Superior temporal gyrus (tissue), 1 donor: Measurements from ENCODE around the gene GPC1.
A peak's percentile ranks its signal among the peaks of the same experiment; 100 is the strongest.

Source experiments
- DNase-seq: peaks from one replicate; pipeline ENCODE4 v3.0.0-alpha.2; 2016; ENCODE audit errors: extremely low spot score

Gene GPC1

GRCh38 chr2:240431271-240431660 is 4.2 kb upstream of the GPC1 start:
- no peak for DNase-seq

GRCh38 chr2:240431661-240432424 is 3.6 kb upstream of the GPC1 start:
- no peak for DNase-seq

GRCh38 chr2:240432430-240432819 is 3.0 kb upstream of the GPC1 start:
- DNase-seq: no peak

GRCh38 chr2:240432820-240433801 is 2.4 kb upstream of the GPC1 start:
- DNase-seq: no peak

- DNase-seq: no peak
Measured at GRCh38 chr2:240433973-240434727, 1.3 kb upstream of the GPC1 start.

- peak; percentile 77 for DNase-seq
Measured at GRCh38 chr2:240434728-240435456, 571 bp upstream of the GPC1 start.

GRCh38 chr2:240435948-240436682 is 652 bp downstream of the GPC1 start:
- DNase-seq: no peak

GRCh38 chr2:240436683-240437550 is 1.5 kb downstream of the GPC1 start:
- no peak for DNase-seq

- no peak for DNase-seq
Measured at GRCh38 chr2:240437551-240437860, 2.0 kb downstream of the GPC1 start.

- DNase-seq: peak; percentile 89
Measured at GRCh38 chr2:240437861-240438809, 2.7 kb downstream of the GPC1 start.

- DNase-seq: no peak
Measured at GRCh38 chr2:240438810-240439697, 3.6 kb downstream of the GPC1 start.

- no peak for DNase-seq
Measured at GRCh38 chr2:240439698-240440151, 4.3 kb downstream of the GPC1 start.

GRCh38 chr2:240440251-240440650 is 4.8 kb downstream of the GPC1 start:
- DNase-seq: no peak

GRCh38 chr2:240440704-240441320 is 5.3 kb downstream of the GPC1 start:
- no peak for DNase-seq

GRCh38 chr2:240441326-240441992 is 6.0 kb downstream of the GPC1 start:
- no peak for DNase-seq

GRCh38 chr2:240441993-240442411 is 6.5 kb downstream of the GPC1 start:
- DNase-seq: no peak
